Esophagus squamous epithelium (tissue), 5 donors: ENCODE results near the gene TPO. TPM values are rescaled to one million over a fixed set of nuclear protein-coding genes. Genes with fewer than 3 reads are reported as not detected.

Source experiments
- DNase-seq: peaks from one replicate; lab custom pipeline; 2025; lab: John Stamatoyannopoulos, UW
- H3K27ac ChIP-seq, 4 donors: fragments of 200-600 bp; sonication (generic); one replicate each; pipeline ENCODE4 v1.5.1; 2016 to 2019; ENCODE audit warnings: mild to moderate bottlenecking in 1 of 4
- H3K27me3 ChIP-seq, 4 donors: fragments of 200-600 bp; sonication (generic); 1 replicate in 3 of 4; 2 replicates in 1 of 4; pipeline versions ENCODE4 v1.5.1 to v1.6.0; 2017 to 2021; ENCODE audit warnings: antibody characterized with exemption in 1 of 4
- H3K36me3 ChIP-seq, 3 donors: fragments of 200-600 bp; sonication (generic); one replicate each; pipeline ENCODE4 v1.5.1; 2016 to 2019
- H3K4me1 ChIP-seq, 3 donors: fragments of 200-600 bp; sonication (generic); one replicate each; pipeline ENCODE4 v1.5.1; 2017 to 2019
- H3K4me3 ChIP-seq, 4 donors: fragments of 200-600 bp; sonication (generic); 1 replicate in 3 of 4; 2 replicates in 1 of 4; pipeline ENCODE4 v1.5.1; 2016 to 2019; ENCODE audit warnings: mild to moderate bottlenecking in 2 of 4, moderate library complexity in 1 of 4
- H3K9me3 ChIP-seq, 3 donors: fragments of 200-600 bp; sonication (generic); one replicate each; pipeline ENCODE4 v1.5.1; 2016 to 2019
- CTCF ChIP-seq, 6 experiments: fragments of 450-650 bp in 4 of 6; fragments of 200-600 bp in 2 of 6; sonication (generic) in 2 of 6; IDR thresholded peaks; one replicate each; pipeline ENCODE4 v1.5.1; 2016 to 2019; ENCODE audit warnings: antibody characterized with exemption in 6 of 6, mild to moderate bottlenecking in 4 of 6, moderate library complexity in 4 of 6
- POLR2A ChIP-seq, 4 donors: fragments of 450-650 bp; IDR thresholded peaks; one replicate each; pipeline ENCODE4 v1.6.1; 2017; ENCODE audit warnings: antibody characterized with exemption in 4 of 4, mild to moderate bottlenecking in 4 of 4, moderate library complexity in 3 of 4
- WGBS, 2 donors: methylation state at CpG; one replicate each; pipeline ENCODE4 v1.1.5; 2018; 5-methylcytosine and 5-hydroxymethylcytosine counted together
- intact Hi-C: fragments of 100-400 bp; cut with DNase I; formaldehyde crosslinking; loops from one replicate; pipeline ENCODE4 v1.15.0; 2022
- total RNA-seq, 4 donors: library from RNA; depleted of rRNA; stranded (reverse); fragments of >200 nt; gene quantifications; one replicate each; pipeline ENCODE4 v1.1.0, GENCODE V29; 2016
- donor health status: DM: yes; HTN: yes; CAD: no.

Gene TPO
- total RNA-seq, 4 donors from 2014 or later: 0.31 to 4.6 (median 2.7) TPM

GRCh38 chr2:1448009-1448408, 34.7 kb downstream of the TPO start:
- intact Hi-C loops: no loop called here

GRCh38 chr2:1450915-1451314, 37.7 kb downstream of the TPO start:
- no peaks in the 10 kb centered on the region for H3K9me3 ChIP-seq
- no peak overlapping the region for H3K27ac ChIP-seq
- 50 to 60% methylated on average over 4 of the region's 4 CpGs for WGBS, 2 donors
- TF ChIP-seq POLR2A (IDR thresholded peaks at IDR 0.05): no peak
- TF ChIP-seq CTCF (IDR thresholded peaks at IDR 0.05): no peak
- H3K4me3 ChIP-seq: no peak overlapping the region
- DNase-seq: no peak
- intact Hi-C loops: no loop called here
- no peaks in the 10 kb centered on the region for H3K4me1 ChIP-seq
- H3K36me3 ChIP-seq: no peaks in the 10 kb centered on the region
- H3K27me3 ChIP-seq: peaks cover 0 to 50% (median 0%) of the 10 kb centered on the region in 4 donors

More at GRCh38 chr2:1448009-1448408, 34.7 kb downstream of the TPO start:
- Histone ChIP-seq H3K27me3 (peaks cover 0 to 38% (median 0%) of the 10 kb centered on the region in 4 donors), H3K36me3 (no peaks in the 10 kb centered on the region), H3K4me3 (no peak overlapping the region), H3K27ac (no peak overlapping the region), H3K4me1 (no peaks in the 10 kb centered on the region), H3K9me3 (no peaks in the 10 kb centered on the region)
- DNase-seq: no peak
- TF ChIP-seq POLR2A (IDR thresholded peaks at IDR 0.05) (no peak), CTCF (IDR thresholded peaks at IDR 0.05) (no peak)
- WGBS, 2 donors: 64 to 68% methylated on average over 6 to 14 of the region's 18 CpGs

- Histone ChIP-seq H3K4me1 (no peaks in the 10 kb centered on the region), H3K27ac (no peak overlapping the region), H3K27me3 (peaks cover 0 to 46% (median 0%) of the 10 kb centered on the region in 4 donors), H3K9me3 (no peaks in the 10 kb centered on the region), H3K4me3 (no peak overlapping the region), H3K36me3 (no peaks in the 10 kb centered on the region)
- TF ChIP-seq CTCF (IDR thresholded peaks at IDR 0.05): no peak
- DNase-seq: no peak
- intact Hi-C loops: no loop called here
- 72 to 78% methylated on average over 5 of the region's 5 CpGs for WGBS, 2 donors
Measured at GRCh38 chr2:1451422-1451821, 38.2 kb downstream of the TPO start.

- 87 to 93% methylated on average over 10 to 12 of the region's 12 CpGs for WGBS, 2 donors
- Histone ChIP-seq H3K27ac (no peak overlapping the region), H3K4me3 (no peak overlapping the region), H3K9me3 (no peaks in the 10 kb centered on the region), H3K4me1 (no peaks in the 10 kb centered on the region), H3K36me3 (no peaks in the 10 kb centered on the region), H3K27me3 (peaks cover 0 to 37% (median 0%) of the 10 kb centered on the region in 4 donors)
- intact Hi-C loops: no loop called here
- no peak for DNase-seq
- no peak for TF ChIP-seq CTCF (IDR thresholded peaks at IDR 0.05)
- no peak for TF ChIP-seq POLR2A (IDR thresholded peaks at IDR 0.05)
Measured at GRCh38 chr2:1453561-1453960, 40.3 kb downstream of the TPO start.

- 85 to 93% methylated on average over 7 of the region's 7 CpGs for WGBS, 2 donors
- Histone ChIP-seq H3K4me1 (no peaks in the 10 kb centered on the region), H3K9me3 (no peaks in the 10 kb centered on the region), H3K4me3 (no peak overlapping the region), H3K27me3 (peaks cover 0 to 29% (median 0%) of the 10 kb centered on the region in 4 donors), H3K36me3 (no peaks in the 10 kb centered on the region), H3K27ac (no peak overlapping the region)
- DNase-seq: no peak
- intact Hi-C loops: no loop called here
- no peak for TF ChIP-seq POLR2A (IDR thresholded peaks at IDR 0.05)
- no peak for TF ChIP-seq CTCF (IDR thresholded peaks at IDR 0.05)
Measured at GRCh38 chr2:1454346-1454745, 41.1 kb downstream of the TPO start.
